PC-3 (cell line): ENCODE measurements around the gene AGL. TPM values are rescaled to one million over a fixed set of nuclear protein-coding genes. Genes with fewer than 3 reads are reported as not detected.
"Not testable (repeated sequence)": the region's sequence is repeated elsewhere in the genome, so short reads cannot be mapped to it uniquely, and the experiment has no call there.

Experiments used
- ATAC-seq: fragments of 200-7000 bp; cut with Tn5 transposase; 2 replicates; pipeline ENCODE4 v1.9.1; 2020; ENCODE audit warnings: mild to moderate bottlenecking, moderate library complexity
- BruUV-seq: library from RNA; stranded (reverse); fragments of 400-500 nt; replicated peaks from 2 replicates; lab custom pipeline; 2021; lab: Mats Ljungman, UMichigan
- CTCF ChIA-PET: fragments of 300-600 bp; sonication (Branson Sonifier 250); formaldehyde crosslinking; loops from one replicate; lab custom pipeline; 2022; ENCODE audit warnings: antibody characterized with exemption; lab: Charles Lee
- POLR2A ChIA-PET: fragments of 300-600 bp; sonication (Branson Sonifier 250); formaldehyde crosslinking; loops from one replicate; lab custom pipeline; 2022; ENCODE audit warnings: antibody characterized with exemption; ENCODE audit not compliant: unreplicated experiment; lab: Charles Lee
- DNase-seq: peaks from one replicate; pipeline ENCODE4 v3.0.0-alpha.2; 2015
- H2AFZ ChIP-seq: fragments of 300-600 bp; sonication (generic); 2 replicates; pipeline ENCODE4 v1.6.0; 2016; ENCODE audit warnings: antibody characterized with exemption, low read length
- H3F3A ChIP-seq: fragments of 300-600 bp; sonication (generic); one replicate; pipeline ENCODE4 v1.6.0; 2017; ENCODE audit warnings: antibody characterized with exemption, low read length, control low read depth, mild to moderate bottlenecking; ENCODE audit not compliant: unreplicated experiment
- H3K27ac ChIP-seq: fragments of 300-600 bp; sonication (generic); 2 replicates; pipeline ENCODE4 v1.5.1; 2016; ENCODE audit warnings: mild to moderate bottlenecking, low read length
- H3K27me3 ChIP-seq: fragments of 300-600 bp; sonication (generic); 2 replicates; pipeline ENCODE4 v1.6.1; 2016; ENCODE audit warnings: low read length, mixed read lengths
- H3K36me3 ChIP-seq: fragments of 300-600 bp; sonication (generic); 2 replicates; pipeline ENCODE4 v1.6.1; 2016; ENCODE audit warnings: low read depth, mixed run types, low read length, mixed read lengths
- H3K4me1 ChIP-seq: fragments of 300-600 bp; sonication (generic); 2 replicates; pipeline ENCODE4 v1.5.1; 2016; ENCODE audit warnings: low read length; ENCODE audit not compliant: insufficient read depth
- H3K4me2 ChIP-seq: fragments of 300-600 bp; sonication (generic); 2 replicates; pipeline ENCODE4 v1.6.0; 2016; ENCODE audit warnings: low read length
- H3K4me3 ChIP-seq: fragments of 300-600 bp; sonication (generic); 2 replicates; pipeline ENCODE4 v1.5.1; 2016; ENCODE audit warnings: mild to moderate bottlenecking, low read length, mixed read lengths
- H3K79me2 ChIP-seq: fragments of 300-600 bp; sonication (generic); 2 replicates; pipeline ENCODE4 v1.6.1; 2017; ENCODE audit warnings: low read length, mixed read lengths
- H3K9ac ChIP-seq: fragments of 300-600 bp; sonication (generic); 2 replicates; pipeline ENCODE4 v1.6.0; 2016; ENCODE audit warnings: mild to moderate bottlenecking, low read length
- H3K9me2 ChIP-seq: fragments of 300-600 bp; sonication (generic); replicated peaks from 2 replicates; pipeline ENCODE4 v1.6.1; 2016; ENCODE audit warnings: mixed run types, low read length, mixed read lengths
- H3K9me3 ChIP-seq: fragments of 300-600 bp; sonication (generic); 2 replicates; pipeline ENCODE4 v1.6.1; 2016; ENCODE audit warnings: low read length, mixed read lengths
- H4K20me1 ChIP-seq: fragments of 300-600 bp; sonication (generic); 2 replicates; pipeline ENCODE4 v1.6.1; 2016; ENCODE audit warnings: low read length, mixed read lengths
- CTCF ChIP-seq: fragments of 300-600 bp; sonication (generic); conservative IDR thresholded peaks from 2 replicates; pipeline ENCODE4 v1.5.1; 2017; ENCODE audit warnings: antibody characterized with exemption, low read depth, mild to moderate bottlenecking, low read length
- EZH2 ChIP-seq: fragments of 300-600 bp; sonication (generic); IDR thresholded peaks from one replicate; pipeline ENCODE4 v1.6.1; 2017; ENCODE audit warnings: antibody characterized with exemption, mild to moderate bottlenecking, low read length; ENCODE audit not compliant: unreplicated experiment
- EZH2phosphoT487 ChIP-seq: fragments of 300-600 bp; sonication (generic); IDR thresholded peaks from 2 replicates; pipeline ENCODE4 v1.6.1; 2018; ENCODE audit warnings: mild to moderate bottlenecking, antibody characterized with exemption, low read length, borderline replicate concordance
- intact Hi-C: fragments of 100-400 bp; cut with micrococcal nuclease; formaldehyde crosslinking; loops from 2 replicates; pipeline ENCODE4 v1.9.0; 2023
- total RNA-seq: library from RNA; depleted of rRNA; stranded (reverse); fragments of >200 nt; gene quantifications from 2 replicates; pipeline ENCODE4 v1.2.3, GENCODE V29; 2014

AGL gene
- total RNA-seq, 1 experiment from 2014 or later, result 8.7 TPM

- Histone ChIP-seq H3K9ac (no peak overlapping the region), H3K27ac (no peak overlapping the region), H3F3A (no peaks in the 10 kb centered on the region), H3K4me2 (no peak overlapping the region), H3K9me2 (no peaks in the 10 kb centered on the region), H3K9me3 (no peaks in the 10 kb centered on the region), H3K4me3 (no peak overlapping the region), H3K27me3 (no peaks in the 10 kb centered on the region), H2AFZ (no peak overlapping the region), H3K36me3 (no peaks in the 10 kb centered on the region), H3K4me1 (peaks cover 19% of the 10 kb centered on the region), H4K20me1 (no peaks in the 10 kb centered on the region), H3K79me2 (no peaks in the 10 kb centered on the region)
- no TSS peak for BruUV-seq
- TF ChIP-seq CTCF (no peak), EZH2 (no peak), EZH2phosphoT487 (no peak)
- ATAC-seq (no peak), DNase-seq (no peak)
- intact Hi-C loops, result no loop called here
- CTCF ChIA-PET, result no interaction called here
- POLR2A ChIA-PET, result no interaction called here
Measured at GRCh38 chr1:99891997-99892396, 41.8 kb downstream of the AGL start.

GRCh38 chr1:99903278-99903677 lies 53.1 kb downstream of the AGL start:
- H2AFZ ChIP-seq, H3K27me3 ChIP-seq, H3K9me3 ChIP-seq, H3F3A ChIP-seq, H3K36me3 ChIP-seq, BruUV-seq, intact Hi-C loops, CTCF ChIA-PET, H3K9me2 ChIP-seq, POLR2A ChIA-PET, H3K4me2 ChIP-seq, ATAC-seq, H4K20me1 ChIP-seq, DNase-seq, H3K79me2 ChIP-seq, H3K4me3 ChIP-seq, H3K9ac ChIP-seq, H3K4me1 ChIP-seq, H3K27ac ChIP-seq: not testable (repeated sequence)

- no peak overlapping the region for H3K27ac ChIP-seq
- H3K4me1 ChIP-seq, result no peaks in the 10 kb centered on the region
- H4K20me1 ChIP-seq, result no peaks in the 10 kb centered on the region
- POLR2A ChIA-PET, result no interaction called here
- H3K4me2 ChIP-seq, result no peak overlapping the region
- no peaks in the 10 kb centered on the region for H3K9me2 ChIP-seq
- H3K36me3 ChIP-seq, result peaks cover 2% of the 10 kb centered on the region; the same call in 1 of the 2 replicates
- no TSS peak for BruUV-seq
- CTCF ChIA-PET, result no interaction called here
- no peaks in the 10 kb centered on the region for H3F3A ChIP-seq
- H3K9me3 ChIP-seq, result no peaks in the 10 kb centered on the region
- no peak overlapping the region for H2AFZ ChIP-seq
- ATAC-seq, result no peak
- no peaks in the 10 kb centered on the region for H3K79me2 ChIP-seq
- H3K4me3 ChIP-seq, result no peak overlapping the region
- no peaks in the 10 kb centered on the region for H3K27me3 ChIP-seq
- no peak overlapping the region for H3K9ac ChIP-seq
- no peak for TF ChIP-seq EZH2
- TF ChIP-seq EZH2phosphoT487, result no peak
- no peak for TF ChIP-seq CTCF
- intact Hi-C loops, result no loop called here
- DNase-seq, result no peak
Measured at GRCh38 chr1:99906535-99906934, 56.4 kb downstream of the AGL start.
